Femur (tissue), 1 donor: Measurements from ENCODE around the gene FCRL5.
A peak's percentile ranks its signal among the peaks of the same experiment; 100 is the strongest.

Source experiments
- DNase-seq: peaks from one replicate; pipeline ENCODE4 v3.0.0-alpha.2; 2017

The FCRL5 gene

GRCh38 chr1:157523774-157524493, 28.4 kb downstream of the FCRL5 start:
- no peak for DNase-seq

- no peak for DNase-seq
Observed at GRCh38 chr1:157521056-157521455, 31.3 kb downstream of the FCRL5 start.

GRCh38 chr1:157520386-157520935, 31.9 kb downstream of the FCRL5 start:
- no peak for DNase-seq

GRCh38 chr1:157519451-157519850, 32.9 kb downstream of the FCRL5 start:
- DNase-seq: no peak

GRCh38 chr1:157517016-157517415, 35.3 kb downstream of the FCRL5 start:
- no peak for DNase-seq

GRCh38 chr1:157515709-157516108, 36.6 kb downstream of the FCRL5 start:
- no peak for DNase-seq

GRCh38 chr1:157515141-157515540, 37.2 kb downstream of the FCRL5 start:
- no peak for DNase-seq

GRCh38 chr1:157512036-157512969, 40.0 kb downstream of the FCRL5 start:
- no peak for DNase-seq

GRCh38 chr1:157509546-157510232, 42.6 kb downstream of the FCRL5 start:
- no peak for DNase-seq

GRCh38 chr1:157505481-157506272, 46.6 kb downstream of the FCRL5 start:
- peak; percentile 54 for DNase-seq

- no peak for DNase-seq
Observed at GRCh38 chr1:157504646-157505045, 47.7 kb downstream of the FCRL5 start.

- no peak for DNase-seq
Observed at GRCh38 chr1:157499521-157499920, 52.8 kb downstream of the FCRL5 start.

- no peak for DNase-seq
Observed at GRCh38 chr1:157498736-157499090, 53.6 kb downstream of the FCRL5 start.

- no peak for DNase-seq
Observed at GRCh38 chr1:157497987-157498735, 54.2 kb downstream of the FCRL5 start.

GRCh38 chr1:157497284-157497683, 55.0 kb downstream of the FCRL5 start:
- DNase-seq: no peak

GRCh38 chr1:157496121-157496526, 56.2 kb downstream of the FCRL5 start:
- peak; percentile 23 for DNase-seq

- DNase-seq: no peak
Observed at GRCh38 chr1:157495285-157495684, 57.0 kb downstream of the FCRL5 start.

GRCh38 chr1:157494093-157494492, 58.2 kb downstream of the FCRL5 start:
- DNase-seq: no peak

GRCh38 chr1:157490467-157491165, 61.7 kb downstream of the FCRL5 start:
- DNase-seq: peak; percentile 71

GRCh38 chr1:157488156-157488555, 64.2 kb downstream of the FCRL5 start:
- DNase-seq: no peak

GRCh38 chr1:157487504-157487903, 64.8 kb downstream of the FCRL5 start:
- DNase-seq: no peak
